Vagina (tissue), 2 donors: ENCODE results near the gene HOXB4.
"Not testable (repeated sequence)": the region's sequence is repeated elsewhere in the genome, so short reads cannot be mapped to it uniquely, and the experiment has no call there.

Source experiments
- POLR2A ChIP-seq, 2 donors: fragments of 450-650 bp; IDR thresholded peaks; one replicate each; pipeline ENCODE4 v1.6.1; 2017; ENCODE audit warnings: antibody characterized with exemption in 2 of 2, mild to moderate bottlenecking in 2 of 2, moderate library complexity in 2 of 2
- POLR2AphosphoS5 ChIP-seq, 2 donors: sonication (generic); formaldehyde crosslinking; IDR thresholded peaks; one replicate each; pipeline ENCODE4 v1.9.0; 2017; ENCODE audit warnings: antibody characterized with exemption in 2 of 2, mild to moderate bottlenecking in 2 of 2, low read depth in 1 of 2; ENCODE audit not compliant: insufficient read depth in 1 of 2
- TF ChIP-seq, protein P1 (sequence below), 3 experiments: fragments of 450-650 bp in 2 of 3; fragments of 200-600 bp in 1 of 3; sonication (generic) in 1 of 3; IDR thresholded peaks; one replicate each; pipeline ENCODE4 v1.5.1; 2017 to 2019; ENCODE audit warnings: antibody characterized with exemption in 3 of 3, mild to moderate bottlenecking in 2 of 3, moderate library complexity in 2 of 3

DNA sequence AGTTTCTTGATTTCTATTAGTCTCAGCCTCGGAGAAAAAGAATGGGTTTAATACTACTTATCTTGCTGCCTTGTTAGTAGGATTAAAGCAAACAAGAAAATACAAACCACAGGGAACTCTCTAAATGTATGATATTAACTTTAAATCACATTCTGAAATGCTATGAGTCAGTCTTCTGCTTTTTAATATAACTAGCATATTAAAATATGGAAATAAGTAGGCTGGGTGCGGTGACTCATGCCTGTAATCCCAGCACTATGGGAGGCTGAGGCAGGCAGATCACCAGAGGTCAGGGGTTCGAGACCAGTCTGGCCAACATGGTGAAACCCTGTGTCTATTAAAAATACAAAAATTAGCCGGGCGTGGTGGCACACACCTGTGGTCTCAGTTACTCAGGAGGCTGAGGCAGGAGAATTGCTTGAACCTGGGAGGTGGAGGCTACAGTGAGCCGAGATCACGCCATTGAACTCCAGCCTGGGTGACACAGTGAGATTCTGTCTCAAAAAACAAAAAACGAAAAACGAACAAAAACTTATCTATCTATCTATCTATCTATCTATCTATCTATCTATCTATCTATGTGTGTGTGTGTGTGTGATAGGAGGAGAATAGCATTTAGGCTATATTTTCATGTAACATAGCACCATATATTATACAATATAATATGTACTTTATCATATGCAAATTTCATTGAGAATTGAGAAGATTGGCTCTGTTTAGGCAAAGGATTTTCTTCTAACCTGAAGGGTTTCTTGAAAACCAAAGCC, 42.2 kb downstream of the HOXB4 start:
- TF ChIP-seq, protein P1, sequence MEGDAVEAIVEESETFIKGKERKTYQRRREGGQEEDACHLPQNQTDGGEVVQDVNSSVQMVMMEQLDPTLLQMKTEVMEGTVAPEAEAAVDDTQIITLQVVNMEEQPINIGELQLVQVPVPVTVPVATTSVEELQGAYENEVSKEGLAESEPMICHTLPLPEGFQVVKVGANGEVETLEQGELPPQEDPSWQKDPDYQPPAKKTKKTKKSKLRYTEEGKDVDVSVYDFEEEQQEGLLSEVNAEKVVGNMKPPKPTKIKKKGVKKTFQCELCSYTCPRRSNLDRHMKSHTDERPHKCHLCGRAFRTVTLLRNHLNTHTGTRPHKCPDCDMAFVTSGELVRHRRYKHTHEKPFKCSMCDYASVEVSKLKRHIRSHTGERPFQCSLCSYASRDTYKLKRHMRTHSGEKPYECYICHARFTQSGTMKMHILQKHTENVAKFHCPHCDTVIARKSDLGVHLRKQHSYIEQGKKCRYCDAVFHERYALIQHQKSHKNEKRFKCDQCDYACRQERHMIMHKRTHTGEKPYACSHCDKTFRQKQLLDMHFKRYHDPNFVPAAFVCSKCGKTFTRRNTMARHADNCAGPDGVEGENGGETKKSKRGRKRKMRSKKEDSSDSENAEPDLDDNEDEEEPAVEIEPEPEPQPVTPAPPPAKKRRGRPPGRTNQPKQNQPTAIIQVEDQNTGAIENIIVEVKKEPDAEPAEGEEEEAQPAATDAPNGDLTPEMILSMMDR (IDR thresholded peaks at IDR 0.05), result not testable (repeated sequence)
- TF ChIP-seq POLR2AphosphoS5 (IDR thresholded peaks at IDR 0.05; ENCODE audit: insufficient read depth in 1 of 2, low read depth in 1 of 2); POLR2A (IDR thresholded peaks at IDR 0.05): not testable (repeated sequence)
